Thoracic aorta (tissue), 2 donors: Measurements from ENCODE around the gene CBLB. TPM values are rescaled to one million over a fixed set of nuclear protein-coding genes. Genes with fewer than 3 reads are reported as not detected.
A peak's percentile ranks its signal among the peaks of the same experiment; 100 is the strongest.

Experiments used
- ATAC-seq: fragments of 150-250 bp; one replicate; pipeline ENCODE4 v1.8.0; 2017; ENCODE audit warnings: low read depth; ENCODE audit not compliant: insufficient number of reproducible peaks, low FRiP score
- DNase-seq: peaks from one replicate; pipeline ENCODE4 v3.0.0-alpha.2; 2020; ENCODE audit warnings: low spot score
- H3K27ac ChIP-seq, 2 donors: fragments of 200-600 bp; sonication (generic); 1 replicate in 1 of 2; 2 replicates in 1 of 2; pipeline ENCODE4 v1.5.1; 2016; ENCODE audit warnings: mild to moderate bottlenecking in 2 of 2, moderate library complexity in 2 of 2
- H3K27me3 ChIP-seq: fragments of 200-600 bp; sonication (generic); replicated peaks from 2 replicates; pipeline ENCODE4 v1.6.0; 2016; ENCODE audit warnings: mild to moderate bottlenecking; ENCODE audit not compliant: insufficient read depth
- H3K36me3 ChIP-seq: fragments of 200-600 bp; sonication (generic); one replicate; pipeline ENCODE4 v1.5.1; 2016
- H3K4me1 ChIP-seq, 2 donors: fragments of 200-600 bp; sonication (generic); 1 replicate in 1 of 2; 2 replicates in 1 of 2; pipeline versions ENCODE4 v1.5.1 to v1.6.0; 2016; ENCODE audit warnings: low read depth in 2 of 2, mild to moderate bottlenecking in 1 of 2; ENCODE audit not compliant: control insufficient read depth in 1 of 2
- H3K4me3 ChIP-seq: fragments of 200-600 bp; sonication (generic); 2 replicates; pipeline ENCODE4 v1.5.1; 2016; ENCODE audit warnings: mild to moderate bottlenecking
- H3K9me3 ChIP-seq: fragments of 200-600 bp; sonication (generic); 2 replicates; pipeline ENCODE4 v1.5.1; 2016
- total RNA-seq, 2 donors: library from RNA; depleted of rRNA; stranded (reverse); fragments of >200 nt; gene quantifications; one replicate each; pipeline versions ENCODE4 v1.1.0 to v1.2.3, GENCODE V29; 2016
- TF ChIP-seq, protein P1 (sequence below): fragments of 200-600 bp; sonication (generic); IDR thresholded peaks from one replicate; pipeline ENCODE4 v1.5.1; 2019; ENCODE audit warnings: antibody characterized with exemption

The CBLB gene
- total RNA-seq, 2 donors from 2014 or later, result 51.0 to 145 TPM

GRCh38 chr3:105862217-105862616, 6.6 kb downstream of the CBLB start:
- Histone ChIP-seq H3K36me3 (no peaks in the 10 kb centered on the region), H3K27ac (no peak overlapping the region), H3K4me3 (no peak overlapping the region), H3K4me1 (peaks cover 33 to 56% of the 10 kb centered on the region in 2 donors), H3K27me3 (no peaks in the 10 kb centered on the region), H3K9me3 (no peaks in the 10 kb centered on the region)
- ATAC-seq (no peak), DNase-seq (no peak)
- TF ChIP-seq, protein P1, sequence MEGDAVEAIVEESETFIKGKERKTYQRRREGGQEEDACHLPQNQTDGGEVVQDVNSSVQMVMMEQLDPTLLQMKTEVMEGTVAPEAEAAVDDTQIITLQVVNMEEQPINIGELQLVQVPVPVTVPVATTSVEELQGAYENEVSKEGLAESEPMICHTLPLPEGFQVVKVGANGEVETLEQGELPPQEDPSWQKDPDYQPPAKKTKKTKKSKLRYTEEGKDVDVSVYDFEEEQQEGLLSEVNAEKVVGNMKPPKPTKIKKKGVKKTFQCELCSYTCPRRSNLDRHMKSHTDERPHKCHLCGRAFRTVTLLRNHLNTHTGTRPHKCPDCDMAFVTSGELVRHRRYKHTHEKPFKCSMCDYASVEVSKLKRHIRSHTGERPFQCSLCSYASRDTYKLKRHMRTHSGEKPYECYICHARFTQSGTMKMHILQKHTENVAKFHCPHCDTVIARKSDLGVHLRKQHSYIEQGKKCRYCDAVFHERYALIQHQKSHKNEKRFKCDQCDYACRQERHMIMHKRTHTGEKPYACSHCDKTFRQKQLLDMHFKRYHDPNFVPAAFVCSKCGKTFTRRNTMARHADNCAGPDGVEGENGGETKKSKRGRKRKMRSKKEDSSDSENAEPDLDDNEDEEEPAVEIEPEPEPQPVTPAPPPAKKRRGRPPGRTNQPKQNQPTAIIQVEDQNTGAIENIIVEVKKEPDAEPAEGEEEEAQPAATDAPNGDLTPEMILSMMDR, result no peak

GRCh38 chr3:105860641-105861040, 8.2 kb downstream of the CBLB start:
- no peak for ATAC-seq
- H3K4me1 ChIP-seq, result peaks cover 22 to 43% of the 10 kb centered on the region in 2 donors
- no peaks in the 10 kb centered on the region for H3K9me3 ChIP-seq
- H3K27me3 ChIP-seq, result no peaks in the 10 kb centered on the region
- H3K4me3 ChIP-seq, result no peak overlapping the region
- no peaks in the 10 kb centered on the region for H3K36me3 ChIP-seq
- peak overlapping the region in 1 of 2 donors; percentile 21 for H3K27ac ChIP-seq
- no peak for DNase-seq
- TF ChIP-seq, protein P1, result no peak

GRCh38 chr3:105858017-105858416, 10.8 kb downstream of the CBLB start:
- Histone ChIP-seq H3K4me3 (no peak overlapping the region), H3K4me1 (peaks cover 16 to 20% of the 10 kb centered on the region in 2 donors), H3K27ac (no peak overlapping the region), H3K27me3 (no peaks in the 10 kb centered on the region), H3K9me3 (no peaks in the 10 kb centered on the region), H3K36me3 (peaks cover 4% of the 10 kb centered on the region)
- TF ChIP-seq, protein P1, result no peak
- DNase-seq, result no peak
- ATAC-seq, result no peak

DNA sequence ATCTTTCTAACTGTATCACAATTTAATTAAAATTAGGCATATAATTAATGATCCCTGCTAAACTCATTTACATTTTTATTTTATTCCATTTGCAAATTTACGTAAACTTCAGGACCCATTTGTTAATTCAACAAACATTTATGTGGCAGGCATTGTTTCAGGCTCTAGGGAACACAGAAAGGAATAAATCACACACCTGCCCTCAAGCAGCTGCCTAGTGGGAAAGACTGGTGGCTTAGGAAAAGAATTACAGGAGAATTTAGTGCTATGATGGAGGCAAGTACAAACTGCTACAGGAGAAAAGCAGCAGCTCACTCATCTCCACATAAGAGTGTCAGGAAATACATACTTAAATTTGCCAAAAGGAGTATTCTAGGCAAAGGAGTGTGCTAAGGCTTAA, 11.2 kb downstream of the CBLB start:
- Histone ChIP-seq H3K36me3 (peaks cover 7% of the 10 kb centered on the region), H3K27ac (no peak overlapping the region), H3K9me3 (no peaks in the 10 kb centered on the region), H3K4me3 (no peak overlapping the region), H3K27me3 (no peaks in the 10 kb centered on the region), H3K4me1 (peaks cover 16 to 20% of the 10 kb centered on the region in 2 donors)
- TF ChIP-seq, protein P1, result no peak
- no peak for DNase-seq
- ATAC-seq, result no peak

- DNase-seq, result no peak
- TF ChIP-seq, protein P1, result no peak
- Histone ChIP-seq H3K27me3 (no peaks in the 10 kb centered on the region), H3K4me3 (no peak overlapping the region), H3K4me1 (peaks cover 13% of the 10 kb centered on the region in 2 donors), H3K27ac (no peak overlapping the region), H3K36me3 (peaks cover 7% of the 10 kb centered on the region), H3K9me3 (no peaks in the 10 kb centered on the region)
- ATAC-seq, result no peak
These were observed 12.2 kb downstream of the CBLB start for GRCh38 chr3:105856605-105857004.
